Stimulated activated CD8-positive, alpha-beta memory T cell treated with anti-CD3 and anti-CD28 coated beads, Interleukin-2, amount 100 ng/mL, for 48 hours (primary cell): ENCODE measurements around the gene MBLAC1.

Source experiments
- DNase-seq, 2 donors: peaks; one replicate each; pipeline ENCODE4 v3.0.0-alpha.2; 2020; ENCODE audit warnings: low read depth in 2 of 2

MBLAC1 gene

GRCh38 chr7:100171087-100171681 lies 44.4 kb downstream of the MBLAC1 start:
- DNase-seq: no peak

- no peak for DNase-seq
These were observed 45.1 kb downstream of the MBLAC1 start for GRCh38 chr7:100171840-100172239.

GRCh38 chr7:100173806-100174495 lies 47.2 kb downstream of the MBLAC1 start:
- DNase-seq: no peak

GRCh38 chr7:100174582-100174981 lies 47.8 kb downstream of the MBLAC1 start:
- no peak for DNase-seq

- no peak for DNase-seq
These were observed 48.6 kb downstream of the MBLAC1 start for GRCh38 chr7:100175296-100175935.

DNA sequence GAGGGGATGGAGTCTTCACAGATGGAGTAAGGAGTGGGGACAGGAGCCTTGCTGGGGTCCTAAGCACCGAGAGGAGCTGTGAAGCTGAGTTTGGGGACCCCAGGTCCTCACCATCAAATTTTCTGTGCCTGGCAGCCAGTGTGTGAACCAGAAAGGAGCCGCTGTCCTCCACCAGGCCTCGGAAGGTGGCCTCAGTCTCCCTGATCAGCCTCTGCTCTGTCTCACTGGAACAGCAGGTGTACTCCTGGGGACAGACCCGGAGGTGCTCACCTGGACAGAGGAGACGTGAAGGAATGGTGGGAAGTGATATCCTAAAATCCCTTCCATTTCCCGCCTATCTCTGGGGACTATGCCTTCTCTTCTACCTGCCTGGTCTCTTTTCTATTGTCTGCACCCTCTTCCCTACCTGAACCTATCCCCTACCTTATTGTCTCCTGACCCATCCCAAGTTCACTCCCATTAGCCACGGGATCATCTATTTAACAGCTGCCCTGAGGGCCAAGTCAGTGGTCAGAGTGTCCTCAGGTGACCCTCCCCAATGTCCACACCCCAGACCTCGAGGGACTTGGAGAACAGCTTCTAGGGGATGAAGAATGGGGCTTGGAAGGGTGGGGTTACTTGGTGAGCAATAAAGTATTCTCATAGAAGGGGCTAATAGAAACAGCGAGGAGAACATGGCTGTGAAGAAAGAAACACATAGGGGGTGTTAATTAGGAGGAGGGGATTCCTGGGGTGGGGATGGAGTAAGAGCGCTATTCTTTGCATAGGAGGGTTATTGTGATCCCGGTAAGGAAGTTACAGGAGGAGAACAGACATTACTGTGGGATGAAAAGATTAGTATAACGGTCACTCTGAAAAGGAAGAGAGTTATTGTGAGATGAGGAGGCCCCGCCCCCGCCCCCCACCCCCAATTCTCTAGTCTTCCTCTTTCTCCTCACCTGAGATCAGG lies 49.6 kb downstream of the MBLAC1 start:
- no peak for DNase-seq

DNA sequence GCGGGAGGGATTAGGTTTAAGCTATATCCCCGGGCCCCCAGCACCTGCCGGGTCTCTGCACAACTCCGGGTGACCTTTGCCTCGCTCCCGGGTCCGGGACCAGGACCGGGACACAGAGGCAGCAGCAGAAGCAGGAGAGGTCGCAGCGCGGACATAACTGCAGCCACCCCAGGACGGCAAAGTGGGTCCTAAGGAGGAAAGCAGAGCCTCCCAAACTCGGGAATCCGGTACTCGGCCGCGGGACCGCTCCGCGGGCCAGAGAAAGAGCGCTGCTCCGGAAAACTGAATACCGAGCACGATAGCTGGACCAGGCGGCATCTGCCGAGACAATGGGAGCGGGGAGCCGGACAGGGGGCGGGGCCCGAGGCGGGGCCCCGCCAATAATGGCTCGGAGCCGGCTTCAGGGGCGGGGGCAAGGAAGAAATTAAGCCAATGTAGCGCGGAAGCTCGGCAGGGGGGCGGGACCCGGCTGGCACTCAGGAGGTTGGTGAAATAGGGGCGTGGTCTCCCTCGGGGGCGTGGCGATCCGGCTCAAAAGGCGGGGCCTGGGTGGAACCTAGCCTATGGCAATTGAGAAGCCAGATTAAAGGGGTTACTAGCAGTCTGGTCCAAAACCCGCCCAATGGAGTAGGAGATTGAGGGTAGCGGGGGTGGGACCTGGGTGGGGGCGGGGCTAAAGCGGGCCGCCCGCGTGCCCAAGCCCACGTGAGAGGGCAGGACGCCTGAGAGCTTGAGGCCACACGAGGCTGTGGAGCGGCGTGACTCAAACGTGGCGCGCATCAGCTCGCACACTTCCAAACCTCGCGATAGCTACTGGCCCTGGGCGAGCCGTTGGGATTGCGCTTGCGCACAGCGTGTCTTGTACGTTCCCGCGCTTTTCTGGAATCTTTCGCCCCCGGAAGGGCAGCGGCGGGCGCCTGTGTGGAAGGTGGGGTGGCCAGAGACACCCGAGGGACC lies 50.6 kb downstream of the MBLAC1 start, which contains the start of the genes GPC2 and STAG3:
TSS of gene GPC2 (minus strand) at position 337 of the 957 bp plus-strand sequence. CDS start at position 155, 182 bp downstream.
TSS of gene STAG3 (plus strand) at position 874 of the 957 bp plus-strand sequence. CDS start 2,639 bp downstream, outside the sequence.
- peak; percentile 93 to 98 for DNase-seq
